SU-DHL-6 (cell line): ENCODE results near the gene GAN.

ENCODE experiments used
- H2AFZ ChIP-seq: fragments of 200-600 bp; sonication (generic); 2 replicates; pipeline ENCODE4 v1.6.1; 2014; ENCODE audit warnings: low read depth, mild to moderate bottlenecking, moderate library complexity, mixed read lengths, antibody characterized with exemption, low read length; ENCODE audit not compliant: severe bottlenecking
- H3F3A ChIP-seq: fragments of 200-600 bp; shearing (Covaris generic); 2 replicates; pipeline ENCODE4 v1.6.0; 2016; ENCODE audit warnings: antibody characterized with exemption, mild to moderate bottlenecking; ENCODE audit not compliant: insufficient read depth
- H3K27ac ChIP-seq: fragments of 200-600 bp; sonication (generic); 2 replicates; pipeline ENCODE4 v1.5.1; 2016; ENCODE audit warnings: low read depth, mild to moderate bottlenecking, low read length, moderate library complexity, mixed read lengths
- H3K27me3 ChIP-seq: fragments of 200-600 bp; sonication (generic), shearing (Covaris generic); 2 replicates; pipeline ENCODE4 v1.6.0; 2014; ENCODE audit warnings: mild to moderate bottlenecking, low read length
- H3K36me3 ChIP-seq: fragments of 200-600 bp; sonication (generic); 2 replicates; pipeline ENCODE4 v1.6.1; 2014; ENCODE audit warnings: mild to moderate bottlenecking, low read length, mixed read lengths
- H3K4me2 ChIP-seq: fragments of 300-600, 200-600 bp; shearing (Covaris generic), sonication (generic); 2 replicates; pipeline ENCODE4 v1.6.0; 2014; ENCODE audit warnings: low read length, low read depth, mild to moderate bottlenecking; ENCODE audit not compliant: poor library complexity, severe bottlenecking
- H3K4me3 ChIP-seq: fragments of 200-600 bp; sonication (generic); 2 replicates; pipeline ENCODE4 v1.5.1; 2014; ENCODE audit warnings: antibody characterized with exemption, low read length, mild to moderate bottlenecking, mixed read lengths; ENCODE audit not compliant: insufficient read depth, poor library complexity, severe bottlenecking
- H3K79me2 ChIP-seq: fragments of 200-600 bp; sonication (generic); 2 replicates; pipeline ENCODE4 v1.6.1; 2014; ENCODE audit warnings: mild to moderate bottlenecking, low read length, moderate library complexity; ENCODE audit not compliant: insufficient read depth
- H3K9ac ChIP-seq: fragments of 200-600 bp; sonication (generic); 2 replicates; pipeline ENCODE4 v1.7.0; 2014; ENCODE audit warnings: mild to moderate bottlenecking, low read length
- H3K9me2 ChIP-seq: fragments of 200-600 bp; sonication (generic); replicated peaks from 2 replicates; pipeline ENCODE4 v1.6.1; 2014; ENCODE audit warnings: low read length; ENCODE audit not compliant: insufficient read depth
- H3K9me3 ChIP-seq: fragments of 200-600 bp; sonication (generic); 2 replicates; pipeline ENCODE4 v1.6.1; 2014; ENCODE audit warnings: low read length, mixed read lengths; ENCODE audit not compliant: insufficient read depth
- H4K20me1 ChIP-seq: fragments of 200-600 bp; sonication (generic); 2 replicates; pipeline ENCODE4 v1.6.1; 2014; ENCODE audit warnings: low read depth, mild to moderate bottlenecking, antibody characterized with exemption, low read length, moderate library complexity, mixed read lengths
- CTCF ChIP-seq: fragments of 200-600 bp; sonication (generic); IDR thresholded peaks from one replicate; pipeline ENCODE4 v1.5.1; 2017; ENCODE audit warnings: antibody characterized with exemption, mild to moderate bottlenecking, low read length, moderate library complexity; ENCODE audit not compliant: insufficient read depth, poor library complexity, severe bottlenecking
- EZH2phosphoT487 ChIP-seq: fragments of 200-600 bp; sonication (generic), shearing (Covaris generic); conservative IDR thresholded peaks from 2 replicates; pipeline ENCODE4 v1.6.1; 2018; ENCODE audit warnings: mild to moderate bottlenecking, antibody characterized with exemption, low read length, moderate library complexity, mixed read lengths

GAN gene

DNA sequence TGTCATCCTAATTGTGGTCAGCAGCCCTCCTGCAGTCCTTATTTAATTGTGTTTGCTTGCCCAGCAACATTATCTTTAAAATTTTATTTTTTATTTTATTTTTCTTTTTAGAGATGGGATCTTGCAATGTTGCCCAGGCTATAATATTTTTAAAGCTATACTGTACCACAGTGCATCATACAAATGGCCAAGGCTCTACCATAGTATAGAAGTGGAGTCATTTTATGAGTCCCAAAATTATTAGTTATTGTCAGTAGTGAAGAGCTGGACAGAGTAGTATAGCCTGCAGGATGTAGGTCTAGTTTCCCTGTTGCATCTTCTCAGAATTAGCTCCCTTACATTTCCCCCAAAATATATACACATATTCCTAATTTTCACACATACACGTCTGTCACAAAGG is 44.1 kb downstream of the GAN start:
- Histone ChIP-seq H4K20me1 (no peaks in the 10 kb centered on the region), H3K4me2 (no peak overlapping the region), H3K79me2 (no peaks in the 10 kb centered on the region), H3K9me2 (no peaks in the 10 kb centered on the region), H3K27ac (no peak overlapping the region), H3K36me3 (no peaks in the 10 kb centered on the region), H3K9ac (no peak overlapping the region), H2AFZ (no peak overlapping the region), H3K9me3 (no peaks in the 10 kb centered on the region), H3K4me3 (no peak overlapping the region), H3F3A (no peaks in the 10 kb centered on the region), H3K27me3 (no peaks in the 10 kb centered on the region)
- no peak for TF ChIP-seq CTCF
- no peak for TF ChIP-seq EZH2phosphoT487

GRCh38 chr16:81360135-81360534 is 45.4 kb downstream of the GAN start:
- no peak for TF ChIP-seq EZH2phosphoT487
- TF ChIP-seq CTCF = no peak
- H3K36me3 ChIP-seq = no peaks in the 10 kb centered on the region

GRCh38 chr16:81365731-81366130 is 51.0 kb downstream of the GAN start:
- H3K9ac ChIP-seq = no peak overlapping the region
- H3K4me3 ChIP-seq = no peak overlapping the region
- no peaks in the 10 kb centered on the region for H3K9me2 ChIP-seq
- H3F3A ChIP-seq = no peaks in the 10 kb centered on the region
- no peaks in the 10 kb centered on the region for H3K79me2 ChIP-seq
- H3K36me3 ChIP-seq = no peaks in the 10 kb centered on the region
- no peaks in the 10 kb centered on the region for H4K20me1 ChIP-seq
- no peaks in the 10 kb centered on the region for H3K27me3 ChIP-seq
- no peak overlapping the region for H3K4me2 ChIP-seq
- H3K27ac ChIP-seq = no peak overlapping the region
- no peaks in the 10 kb centered on the region for H3K9me3 ChIP-seq
- TF ChIP-seq CTCF (no peak), EZH2phosphoT487 (no peak)
- H2AFZ ChIP-seq = no peak overlapping the region

More at GRCh38 chr16:81360135-81360534, 45.4 kb downstream of the GAN start:
- no peaks in the 10 kb centered on the region for H3K9me3 ChIP-seq
- no peak overlapping the region for H3K4me3 ChIP-seq
- no peak overlapping the region for H3K9ac ChIP-seq
- no peaks in the 10 kb centered on the region for H3F3A ChIP-seq
- H2AFZ ChIP-seq = no peak overlapping the region
- H4K20me1 ChIP-seq = no peaks in the 10 kb centered on the region
- H3K4me2 ChIP-seq = no peak overlapping the region
- no peak overlapping the region for H3K27ac ChIP-seq
- H3K79me2 ChIP-seq = no peaks in the 10 kb centered on the region
- H3K27me3 ChIP-seq = no peaks in the 10 kb centered on the region
- no peaks in the 10 kb centered on the region for H3K9me2 ChIP-seq
